H1 (cell line): ENCODE data around the gene ZFAND6. TPM values are rescaled to one million over a fixed set of nuclear protein-coding genes. Genes with fewer than 3 reads are reported as not detected.

Experiments
- CTCF ChIA-PET: fragments of 300-600 bp; sonication (Branson Sonifier 250); formaldehyde crosslinking; loops from one replicate; lab custom pipeline; 2021; ENCODE audit not compliant: partially characterized antibody; lab: Charles Lee
- POLR2A ChIA-PET: fragments of 300-600 bp; sonication (Branson Sonifier 250); formaldehyde crosslinking; loops from one replicate; lab custom pipeline; 2021; ENCODE audit warnings: inconsistent platforms; ENCODE audit not compliant: partially characterized antibody; lab: Charles Lee
- DNase-seq, 2 experiments: peaks; one replicate each; pipeline versions ENCODE4 v3.0.0 to v3.0.0-alpha.2; 2010 to 2022; ENCODE audit warnings: low spot score in 2 of 2, low read depth in 1 of 2, mixed read lengths in 1 of 2
- FAIRE-seq: peaks from 2 replicates; lab custom pipeline; 2011; peaks lifted over from hg19 to GRCh38; lab: Jason Lieb, UNC
- H2AFZ ChIP-seq: 2 replicates; pipeline ENCODE4 v1.8.1; 2012; ENCODE audit warnings: low read length, inconsistent platforms
- H2AK5ac ChIP-seq: 2 replicates; pipeline ENCODE4 v1.6.1; 2013; ENCODE audit warnings: low read depth, low read length
- H2BK120ac ChIP-seq: replicated peaks from 2 replicates; pipeline ENCODE3; 2013; ENCODE audit warnings: low read depth, low read length, inconsistent platforms
- H2BK12ac ChIP-seq: 2 replicates; pipeline ENCODE4 v1.6.1; 2013; ENCODE audit warnings: low read depth, low read length
- H2BK15ac ChIP-seq: 2 replicates; pipeline ENCODE4 v1.6.1; 2013; ENCODE audit warnings: low read length
- H2BK20ac ChIP-seq: 2 replicates; pipeline ENCODE4 v1.6.1; 2013; ENCODE audit warnings: low read length
- H2BK5ac ChIP-seq: 2 replicates; pipeline ENCODE4 v1.6.1; 2013; ENCODE audit warnings: low read depth, low read length
- H3K14ac ChIP-seq: 2 replicates; pipeline ENCODE4 v1.6.1; 2013; ENCODE audit warnings: inconsistent platforms; ENCODE audit not compliant: insufficient read length
- H3K18ac ChIP-seq: 2 replicates; pipeline ENCODE4 v1.6.1; 2013; ENCODE audit warnings: low read length; ENCODE audit errors: extremely low read depth
- H3K23ac ChIP-seq: 2 replicates; pipeline ENCODE4 v1.6.1; 2013; ENCODE audit warnings: inconsistent platforms; ENCODE audit not compliant: insufficient read length
- H3K23me2 ChIP-seq: 2 replicates; pipeline ENCODE4 v1.6.1; 2013; ENCODE audit warnings: low read depth, low read length
- H3K27ac ChIP-seq: 2 replicates; pipeline ENCODE4 v1.6.1; 2011; ENCODE audit warnings: low read depth, low read length, inconsistent platforms
- H3K27me3 ChIP-seq, 4 experiments: replicated peaks in 1 of 4; 1 replicate in 1 of 4; 2 replicates in 3 of 4; pipeline versions ENCODE4 v1.6.1 to v1.8.1; 2011 to 2013; ENCODE audit warnings: low read length in 3 of 4, mild to moderate bottlenecking in 3 of 4, inconsistent platforms in 2 of 4, mixed read lengths in 2 of 4, moderate library complexity in 1 of 4; ENCODE audit not compliant: control insufficient read depth in 3 of 4, insufficient read depth in 3 of 4; ENCODE audit errors: extremely low read depth in 1 of 4
- H3K36me3 ChIP-seq, 4 experiments: 2 replicates each; pipeline versions ENCODE4 v1.6.1 to v1.8.1; 2011 to 2013; ENCODE audit warnings: mild to moderate bottlenecking in 4 of 4, low read length in 3 of 4, moderate library complexity in 2 of 4, control low read depth in 1 of 4, inconsistent platforms in 1 of 4; ENCODE audit not compliant: insufficient read depth in 4 of 4, control insufficient read depth in 2 of 4
- H3K4ac ChIP-seq: replicated peaks from 2 replicates; pipeline ENCODE3; 2013; ENCODE audit warnings: low read length, low read depth, mixed read lengths, inconsistent platforms; ENCODE audit not compliant: insufficient read length
- H3K4me1 ChIP-seq, 4 experiments: replicated peaks in 1 of 4; 1 replicate in 1 of 4; 2 replicates in 3 of 4; pipeline versions ENCODE4 v1.6.1 to v1.8.1; 2011 to 2013; ENCODE audit warnings: low read length in 3 of 4, inconsistent platforms in 2 of 4, mixed read lengths in 1 of 4; ENCODE audit not compliant: insufficient read depth in 4 of 4, control insufficient read depth in 3 of 4
- H3K4me2 ChIP-seq, 2 experiments: 2 replicates each; pipeline versions ENCODE4 v1.6.1 to v1.8.1; 2011 to 2013; ENCODE audit warnings: low read depth in 2 of 2, low read length in 2 of 2, control low read depth in 1 of 2, inconsistent platforms in 1 of 2, mild to moderate bottlenecking in 1 of 2; ENCODE audit not compliant: insufficient read depth in 1 of 2
- H3K4me3 ChIP-seq, 4 experiments: fragments of 200-600, 300-600 bp in 1 of 4; sonication (generic), shearing (Covaris generic), sonication (Bioruptor Twin) in 1 of 4; 2 replicates each; pipeline versions ENCODE4 v1.5.1 to v1.8.1; 2011 to 2016; ENCODE audit warnings: low read length in 4 of 4, low read depth in 3 of 4, control low read depth in 2 of 4, inconsistent platforms in 2 of 4, mild to moderate bottlenecking in 2 of 4, mixed read lengths in 1 of 4, moderate library complexity in 1 of 4; ENCODE audit not compliant: insufficient read depth in 2 of 4; ENCODE audit errors: extremely low read depth in 1 of 4
- H3K56ac ChIP-seq: replicated peaks from 2 replicates; pipeline ENCODE3; 2013; ENCODE audit warnings: low read depth, mild to moderate bottlenecking, mixed read lengths, low read length, inconsistent platforms; ENCODE audit not compliant: insufficient read length
- H3K79me1 ChIP-seq: 2 replicates; pipeline ENCODE4 v1.6.1; 2013; ENCODE audit warnings: low read depth, low read length, control low read depth
- H3K79me2 ChIP-seq, 2 experiments: 2 replicates each; pipeline versions ENCODE4 v1.6.1 to v1.8.1; 2012 to 2013; ENCODE audit warnings: low read length in 2 of 2, mild to moderate bottlenecking in 2 of 2, inconsistent platforms in 1 of 2; ENCODE audit not compliant: insufficient read depth in 2 of 2, control insufficient read depth in 1 of 2
- H3K9ac ChIP-seq, 4 experiments: replicated peaks in 1 of 4; 1 replicate in 1 of 4; 2 replicates in 3 of 4; pipeline versions ENCODE4 v1.6.1 to v1.8.1; 2011 to 2013; ENCODE audit warnings: low read depth in 3 of 4, low read length in 3 of 4, control low read depth in 2 of 4, mild to moderate bottlenecking in 2 of 4, moderate library complexity in 2 of 4, inconsistent platforms in 1 of 4; ENCODE audit errors: extremely low read depth in 1 of 4
- H3K9me3 ChIP-seq, 2 experiments: 2 replicates each; pipeline versions ENCODE4 v1.6.1 to v1.8.1; 2012 to 2013; ENCODE audit warnings: mild to moderate bottlenecking in 2 of 2, moderate library complexity in 2 of 2, control low read depth in 1 of 2, inconsistent platforms in 1 of 2, low read depth in 1 of 2, low read length in 1 of 2, mixed read lengths in 1 of 2; ENCODE audit not compliant: insufficient read depth in 2 of 2
- H4K20me1 ChIP-seq, 2 experiments: replicated peaks in 1 of 2; 2 replicates each; pipeline versions ENCODE3 to v1.8.1; 2011 to 2013; ENCODE audit warnings: inconsistent platforms in 2 of 2, low read length in 2 of 2, mild to moderate bottlenecking in 1 of 2; ENCODE audit not compliant: insufficient read depth in 2 of 2, control insufficient read depth in 1 of 2
- H4K5ac ChIP-seq: 2 replicates; pipeline ENCODE4 v1.6.1; 2013; ENCODE audit warnings: low read length, low read depth, mixed read lengths, inconsistent platforms; ENCODE audit not compliant: insufficient read length
- H4K8ac ChIP-seq: 2 replicates; pipeline ENCODE4 v1.8.0; 2013; ENCODE audit warnings: mild to moderate bottlenecking, moderate library complexity, low read length, inconsistent platforms; ENCODE audit not compliant: insufficient read depth; ENCODE audit errors: extremely low read depth
- H4K91ac ChIP-seq: replicated peaks from 2 replicates; pipeline ENCODE3; 2013; ENCODE audit warnings: low read length, mixed read lengths, inconsistent platforms; ENCODE audit not compliant: insufficient read length
- CTBP2 ChIP-seq: IDR thresholded peaks from 2 replicates; pipeline ENCODE4 v1.7.0; 2011; ENCODE audit warnings: borderline replicate concordance, mild to moderate bottlenecking, moderate library complexity, mixed read lengths, low read length; ENCODE audit not compliant: insufficient read depth, insufficient read length
- JUN ChIP-seq: IDR thresholded peaks from 2 replicates; pipeline ENCODE4 v1.6.1; 2011; ENCODE audit warnings: low read depth, mild to moderate bottlenecking, improper control_type of control experiment, low read length
- NRF1 ChIP-seq: IDR thresholded peaks from 2 replicates; pipeline ENCODE4 v1.6.1; 2011; ENCODE audit warnings: mild to moderate bottlenecking, low read depth, low read length, improper control_type of control experiment
- RXRA ChIP-seq: IDR thresholded peaks from 2 replicates; pipeline ENCODE4 v1.6.1; 2011; ENCODE audit warnings: low read depth, mild to moderate bottlenecking, low read length, moderate library complexity; ENCODE audit not compliant: insufficient read depth
- TEAD4 ChIP-seq: IDR thresholded peaks from 2 replicates; pipeline ENCODE4 v1.6.1; 2012; ENCODE audit warnings: low read depth, low read length, inconsistent platforms, mixed read lengths
- WGBS, 2 experiments: shearing (Covaris generic) in 1 of 2; methylation state at CpG; one replicate each; pipeline versions ENCODE4 v1.1.6 to v1.1.7; 2013 to 2015; ENCODE audit warnings: low lambda C conversion rate in 2 of 2, mixed read lengths in 2 of 2, inconsistent platforms in 1 of 2, low coverage in 1 of 2, missing lambda C conversion rate in 1 of 2; ENCODE audit not compliant: insufficient replicate concordance in 2 of 2, insufficient coverage in 1 of 2, insufficient read length in 1 of 2; ENCODE audit errors: extremely low coverage in 1 of 2, missing lambda C conversion rate in 1 of 2; 5-methylcytosine and 5-hydroxymethylcytosine counted together
- polyA plus RNA-seq, 7 experiments: library from polyadenylated mRNA; depleted of rRNA in 3 of 7; stranded (reverse) in 5 of 7; unstranded in 2 of 7; fragments of >200 nt in 5 of 7; fragments of 200-250 nt in 2 of 7; gene quantifications; 1 replicate in 5 of 7; 2 replicates in 1 of 7; 4 replicates in 1 of 7; pipeline versions ENCODE4 v1.2.1 to v1.2.3, GENCODE V29; 2011 to 2013; ENCODE audit warnings: missing spikeins in 2 of 7, mixed read lengths in 2 of 7
- total RNA-seq: library from RNA; stranded (reverse); fragmentation: NEBNext Ultra II Directional; extraction: Animal tissue kit (Norgen Biotek cat#: 25700); gene quantifications from 2 replicates; pipeline ENCODE4 v1.2.1, GENCODE V29; 2021

ZFAND6 gene
- total and polyA plus RNA-seq, 2 of the 8 experiments (the other 6 are each of a cell fraction or from before 2014, with no cell fraction given), result 136 to 237 TPM

DNA sequence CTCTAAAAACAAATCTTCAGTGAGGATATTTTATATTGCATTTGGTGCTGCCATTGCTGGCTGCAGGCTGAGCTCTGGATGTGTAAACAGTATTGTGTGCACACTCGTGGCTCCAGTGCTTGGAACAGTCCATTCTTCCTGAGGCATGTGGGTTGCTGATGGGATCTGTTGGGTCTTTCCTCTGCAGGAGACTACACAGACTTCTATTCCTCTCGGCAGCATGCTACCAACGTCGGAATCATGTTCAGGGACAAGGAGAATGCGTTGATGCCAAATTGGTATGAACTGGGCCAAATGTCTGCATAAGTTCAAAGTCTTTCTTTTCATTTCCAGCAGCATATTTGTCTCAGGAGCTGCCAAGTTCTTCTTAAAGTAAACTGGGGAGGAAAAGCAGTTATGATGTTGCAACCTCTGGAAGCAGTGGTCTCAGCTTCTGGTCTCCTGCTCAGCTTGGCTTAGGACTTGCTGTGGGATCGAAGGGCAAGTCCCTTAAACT is 102.6 kb downstream of the ZFAND6 start:
- Histone ChIP-seq H3K27me3 (no peaks in the 10 kb centered on the region), H3K56ac (no peak overlapping the region), H2BK15ac (no peak overlapping the region), H2BK120ac (no peak overlapping the region), H3K4me1 (no peaks in the 10 kb centered on the region; a peak in 2 of 7 replicates), H2BK5ac (no peak overlapping the region), H2BK20ac (no peak overlapping the region), H3K4me3 (no peak overlapping the region), H3K9ac (no peak overlapping the region; a peak in 1 of 7 replicates), H4K5ac (no peak overlapping the region), H3K36me3 (peaks cover 2 to 11% (median 4%) of the 10 kb centered on the region in 4 experiments; a peak in 4 of 8 replicates), H2AK5ac (no peak overlapping the region), H3K9me3 (no peaks in the 10 kb centered on the region), H3K4me2 (no peak overlapping the region), H4K8ac (no peak overlapping the region), H3K14ac (no peak overlapping the region), H3K18ac (no peak overlapping the region), H2AFZ (no peak overlapping the region), H2BK12ac (no peak overlapping the region), H3K23me2 (no peaks in the 10 kb centered on the region), H3K79me2 (no peaks in the 10 kb centered on the region), H3K23ac (no peak overlapping the region), H3K79me1 (no peaks in the 10 kb centered on the region), H3K4ac (no peak overlapping the region), H4K20me1 (no peaks in the 10 kb centered on the region), H3K27ac (no peak overlapping the region), H4K91ac (no peak overlapping the region)
- WGBS, 2 experiments, result 88% methylated on average over 6 of the region's 6 CpGs; no CpG with 5 or more reads in 1 of the 2 experiments
- ChIA-PET POLR2A (no interaction called here), CTCF (interaction anchor here (1.3 kb wide), 1 partner anchor 15 kb away, joined by 6 read pairs; no protein-coding TSS in a partner anchor)
- TF ChIP-seq CTBP2 (no peak), JUN (no peak), RXRA (no peak), TEAD4 (no peak), NRF1 (no peak)
- DNase-seq (no peak), FAIRE-seq (no peak)
